Rectal smooth muscle tissue (tissue), 1 donor: ENCODE results near the gene COX4I1.
A peak's percentile ranks its signal among the peaks of the same experiment; 100 is the strongest.

Source experiments
- H3K27ac ChIP-seq: one replicate; pipeline ENCODE4 v1.7.0; 2013; ENCODE audit warnings: low read depth, low read length, inconsistent platforms
- H3K27me3 ChIP-seq: one replicate; pipeline ENCODE4 v1.7.0; 2013; ENCODE audit warnings: low read length; ENCODE audit not compliant: control insufficient read depth, insufficient read depth
- H3K36me3 ChIP-seq: one replicate; pipeline ENCODE4 v1.7.0; 2013; ENCODE audit warnings: low read length; ENCODE audit not compliant: control insufficient read depth, insufficient read depth
- H3K4me1 ChIP-seq: one replicate; pipeline ENCODE4 v1.7.0; 2013; ENCODE audit warnings: low read length; ENCODE audit not compliant: control insufficient read depth, insufficient read depth
- H3K4me3 ChIP-seq: one replicate; pipeline ENCODE4 v1.7.0; 2013; ENCODE audit warnings: low read length
- H3K9ac ChIP-seq: one replicate; pipeline ENCODE4 v1.7.0; 2013; ENCODE audit warnings: low read length

Gene COX4I1

GRCh38 chr16:85774811-85775210, 24.7 kb upstream of the COX4I1 start:
- peaks cover 19% of the 10 kb centered on the region for H3K36me3 ChIP-seq

GRCh38 chr16:85777583-85778310, 21.7 kb upstream of the COX4I1 start:
- Histone ChIP-seq H3K9ac (no peak overlapping the region), H3K27ac (no peak overlapping the region), H3K27me3 (no peaks in the 10 kb centered on the region), H3K4me1 (peaks cover 11% of the 10 kb centered on the region), H3K36me3 (peaks cover 27% of the 10 kb centered on the region), H3K4me3 (no peak overlapping the region)

More at GRCh38 chr16:85774811-85775210, 24.7 kb upstream of the COX4I1 start:
- Histone ChIP-seq H3K4me1 (no peaks in the 10 kb centered on the region), H3K4me3 (no peak overlapping the region), H3K27ac (no peak overlapping the region), H3K27me3 (no peaks in the 10 kb centered on the region), H3K9ac (no peak overlapping the region)

GRCh38 chr16:85778873-85779272, 20.6 kb upstream of the COX4I1 start:
- Histone ChIP-seq H3K4me3 (no peak overlapping the region), H3K9ac (no peak overlapping the region), H3K36me3 (peaks cover 27% of the 10 kb centered on the region), H3K4me1 (peaks cover 12% of the 10 kb centered on the region), H3K27me3 (no peaks in the 10 kb centered on the region), H3K27ac (no peak overlapping the region)

- Histone ChIP-seq H3K27me3 (no peaks in the 10 kb centered on the region), H3K4me1 (peaks cover 12% of the 10 kb centered on the region), H3K4me3 (no peak overlapping the region), H3K27ac (no peak overlapping the region), H3K36me3 (peaks cover 27% of the 10 kb centered on the region), H3K9ac (no peak overlapping the region)
Measured at GRCh38 chr16:85780281-85780680, 19.2 kb upstream of the COX4I1 start.

GRCh38 chr16:85781156-85781555, 18.3 kb upstream of the COX4I1 start:
- no peak overlapping the region for H3K27ac ChIP-seq
- H3K27me3 ChIP-seq = no peaks in the 10 kb centered on the region
- H3K9ac ChIP-seq = no peak overlapping the region
- H3K4me3 ChIP-seq = no peak overlapping the region
- H3K4me1 ChIP-seq = peaks cover 12% of the 10 kb centered on the region
- H3K36me3 ChIP-seq = peaks cover 29% of the 10 kb centered on the region

- H3K9ac ChIP-seq = no peak overlapping the region
- no peaks in the 10 kb centered on the region for H3K27me3 ChIP-seq
- H3K4me1 ChIP-seq = peaks cover 12% of the 10 kb centered on the region
- no peak overlapping the region for H3K4me3 ChIP-seq
- H3K27ac ChIP-seq = peak overlapping the region; percentile 4
- peaks cover 29% of the 10 kb centered on the region for H3K36me3 ChIP-seq
Measured at GRCh38 chr16:85781695-85782370, 17.7 kb upstream of the COX4I1 start.

- H3K27ac ChIP-seq = peak overlapping the region; percentile 4
- H3K27me3 ChIP-seq = no peaks in the 10 kb centered on the region
- H3K4me1 ChIP-seq = peaks cover 12% of the 10 kb centered on the region
- no peak overlapping the region for H3K9ac ChIP-seq
- H3K36me3 ChIP-seq = peaks cover 33% of the 10 kb centered on the region
- H3K4me3 ChIP-seq = no peak overlapping the region
Measured at GRCh38 chr16:85782451-85782850, 17.0 kb upstream of the COX4I1 start.

GRCh38 chr16:85783441-85783840, 16.1 kb upstream of the COX4I1 start:
- Histone ChIP-seq H3K4me1 (peaks cover 12% of the 10 kb centered on the region), H3K27ac (no peak overlapping the region), H3K4me3 (no peak overlapping the region), H3K9ac (no peak overlapping the region), H3K36me3 (peaks cover 33% of the 10 kb centered on the region), H3K27me3 (no peaks in the 10 kb centered on the region)

GRCh38 chr16:85784813-85785212, 14.7 kb upstream of the COX4I1 start:
- Histone ChIP-seq H3K4me1 (peaks cover 12% of the 10 kb centered on the region), H3K4me3 (no peak overlapping the region), H3K36me3 (peaks cover 24% of the 10 kb centered on the region), H3K27ac (no peak overlapping the region), H3K27me3 (no peaks in the 10 kb centered on the region), H3K9ac (no peak overlapping the region)

- Histone ChIP-seq H3K27ac (no peak overlapping the region), H3K36me3 (peaks cover 20% of the 10 kb centered on the region), H3K4me1 (peaks cover 12% of the 10 kb centered on the region), H3K27me3 (no peaks in the 10 kb centered on the region), H3K9ac (no peak overlapping the region), H3K4me3 (no peak overlapping the region)
Measured at GRCh38 chr16:85785927-85786326, 13.6 kb upstream of the COX4I1 start.

GRCh38 chr16:85788819-85789218, 10.7 kb upstream of the COX4I1 start:
- peaks cover 28% of the 10 kb centered on the region for H3K36me3 ChIP-seq
- no peaks in the 10 kb centered on the region for H3K4me1 ChIP-seq
- H3K27ac ChIP-seq = no peak overlapping the region
- no peak overlapping the region for H3K4me3 ChIP-seq
- no peak overlapping the region for H3K9ac ChIP-seq
- no peaks in the 10 kb centered on the region for H3K27me3 ChIP-seq

- Histone ChIP-seq H3K27me3 (no peaks in the 10 kb centered on the region), H3K4me3 (no peak overlapping the region), H3K36me3 (peaks cover 30% of the 10 kb centered on the region), H3K9ac (no peak overlapping the region), H3K27ac (no peak overlapping the region), H3K4me1 (no peaks in the 10 kb centered on the region)
Measured at GRCh38 chr16:85789773-85790172, 9.7 kb upstream of the COX4I1 start.
